AML-193 (cell line): Measurements from ENCODE around the gene RASSF6.
"Not testable (repeated sequence)": the region's sequence is repeated elsewhere in the genome, so short reads cannot be mapped to it uniquely, and the experiment has no call there.

Experiments
- DNase-seq, 2 experiments: peaks; one replicate each; lab custom pipeline; 2025; lab: John Stamatoyannopoulos, UW

Gene RASSF6

GRCh38 chr4:73612032-73612431 is 8.2 kb downstream of the RASSF6 start:
- DNase-seq: no peak

GRCh38 chr4:73609706-73610105 is 10.5 kb downstream of the RASSF6 start:
- no peak for DNase-seq

- no peak for DNase-seq
Observed at GRCh38 chr4:73608689-73609594, 11.3 kb downstream of the RASSF6 start.

- no peak for DNase-seq
Observed at GRCh38 chr4:73607375-73608033, 12.7 kb downstream of the RASSF6 start.

- DNase-seq: no peak
Observed at GRCh38 chr4:73606465-73606974, 13.7 kb downstream of the RASSF6 start.

- DNase-seq: no peak
Observed at GRCh38 chr4:73603854-73604584, 16.2 kb downstream of the RASSF6 start.

GRCh38 chr4:73603271-73603710 is 16.9 kb downstream of the RASSF6 start:
- DNase-seq: no peak

GRCh38 chr4:73600954-73601353 is 19.3 kb downstream of the RASSF6 start:
- no peak for DNase-seq

GRCh38 chr4:73599182-73599581 is 21.1 kb downstream of the RASSF6 start:
- no peak for DNase-seq

- no peak for DNase-seq
Observed at GRCh38 chr4:73597594-73597993, 22.6 kb downstream of the RASSF6 start.

- not testable (repeated sequence) for DNase-seq
Observed at GRCh38 chr4:73597183-73597582, 23.1 kb downstream of the RASSF6 start.

- peak in 1 of 2 experiments; percentile 4 for DNase-seq
Observed at GRCh38 chr4:73596001-73596400, 24.2 kb downstream of the RASSF6 start.

- DNase-seq: peak; percentile 30 to 39
Observed at GRCh38 chr4:73593631-73594241, 26.5 kb downstream of the RASSF6 start.

- DNase-seq: no peak
Observed at GRCh38 chr4:73589887-73590801, 30.1 kb downstream of the RASSF6 start.

- DNase-seq: no peak
Observed at GRCh38 chr4:73589261-73589847, 30.9 kb downstream of the RASSF6 start.

GRCh38 chr4:73588613-73589012 is 31.6 kb downstream of the RASSF6 start:
- no peak for DNase-seq

GRCh38 chr4:73586666-73587065 is 33.6 kb downstream of the RASSF6 start:
- no peak for DNase-seq

- no peak for DNase-seq
Observed at GRCh38 chr4:73586040-73586439, 34.2 kb downstream of the RASSF6 start.

- no peak for DNase-seq
Observed at GRCh38 chr4:73585345-73585744, 34.9 kb downstream of the RASSF6 start.

GRCh38 chr4:73583666-73584065 is 36.6 kb downstream of the RASSF6 start:
- DNase-seq: no peak
